Ureter (tissue), 1 donor: ENCODE results near the gene ANAPC1. TPM values are rescaled to one million over a fixed set of nuclear protein-coding genes. Genes with fewer than 3 reads are reported as not detected.
"Not testable (repeated sequence)": the region's sequence is repeated elsewhere in the genome, so short reads cannot be mapped to it uniquely, and the experiment has no call there.

Source experiments
- DNase-seq: peaks from one replicate; pipeline ENCODE4 v3.0.0-alpha.2; 2020; ENCODE audit warnings: low spot score
- total RNA-seq: library from RNA; stranded (reverse); gene quantifications from one replicate; pipeline ENCODE4 v1.2.4, GENCODE V29; 2023
- donor health status: DM: yes; HTN: yes; CAD: no.

The ANAPC1 gene
- total RNA-seq, 1 donor from 2014 or later: 69.2 TPM

GRCh38 chr2:111735838-111736721 lies 147.9 kb downstream of the ANAPC1 start:
- not testable (repeated sequence) for DNase-seq

DNA sequence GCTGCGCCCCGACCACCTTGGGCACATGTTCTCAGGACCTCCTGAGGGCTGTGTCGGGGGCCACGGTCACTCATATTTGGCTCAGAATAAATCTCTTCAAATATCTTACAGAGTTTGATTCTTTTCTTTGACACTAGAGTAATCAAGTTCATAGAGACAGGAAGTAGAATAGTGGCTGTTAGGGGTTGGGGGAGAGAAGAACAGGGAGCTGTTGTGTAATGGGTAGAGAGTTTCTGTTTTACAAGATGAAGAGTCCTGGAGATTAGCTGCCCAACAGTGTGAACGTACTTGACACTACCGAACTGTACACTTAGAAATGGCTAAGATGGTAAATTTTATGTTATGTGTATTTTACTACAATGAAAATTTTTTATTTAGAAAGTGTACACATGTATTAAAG lies 148.6 kb downstream of the ANAPC1 start:
- not testable (repeated sequence) for DNase-seq

GRCh38 chr2:111729812-111730458 lies 154.1 kb downstream of the ANAPC1 start:
- not testable (repeated sequence) for DNase-seq

GRCh38 chr2:111727611-111728110 lies 156.3 kb downstream of the ANAPC1 start:
- not testable (repeated sequence) for DNase-seq

DNA sequence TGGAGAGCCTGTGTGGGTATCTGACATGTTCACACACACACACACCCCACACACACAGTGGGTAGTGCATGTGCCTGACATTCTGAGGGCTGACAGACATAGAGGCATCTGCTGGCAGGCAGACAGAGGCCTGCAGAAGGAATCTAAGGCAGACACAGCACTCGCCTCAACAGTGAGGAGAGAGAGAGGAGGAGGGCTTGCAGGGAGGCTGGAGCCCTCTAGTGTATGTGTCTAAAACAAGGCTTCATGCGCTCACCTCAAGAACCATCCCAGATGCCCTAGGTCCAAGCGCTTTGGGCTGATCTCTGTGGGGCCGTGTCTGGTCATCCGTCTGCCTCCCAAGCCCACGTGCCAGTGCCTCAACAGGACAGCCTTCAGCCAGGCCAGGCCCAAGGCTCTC lies 158.3 kb downstream of the ANAPC1 start:
- not testable (repeated sequence) for DNase-seq

GRCh38 chr2:111719610-111720009 lies 164.4 kb downstream of the ANAPC1 start:
- not testable (repeated sequence) for DNase-seq

Other genes starting within 250 kb of the ANAPC1 start
- gene MERTK, start 14.4 kb upstream of the ANAPC1 start, total RNA-seq: 33.5 TPM
- gene TMEM87B, start 171.1 kb upstream of the ANAPC1 start, total RNA-seq: 51.0 TPM